GM10248 (cell line): ENCODE data around the gene BRD8.
"Not testable (repeated sequence)": the region's sequence is repeated elsewhere in the genome, so short reads cannot be mapped to it uniquely, and the experiment has no call there.

ENCODE experiments used
- CTCF ChIA-PET: fragments of 300-600 bp; sonication (Branson Sonifier 250); formaldehyde crosslinking; extraction: SDS; loops from one replicate; lab custom pipeline; 2021; ENCODE audit warnings: antibody characterized with exemption; lab: Yijun Ruan, JAX
- POLR2A ChIA-PET: fragments of 350-650 bp; sonication (Branson Sonifier 250); formaldehyde crosslinking; extraction: SDS; loops from one replicate; lab custom pipeline; 2020; ENCODE audit warnings: antibody characterized with exemption; lab: Yijun Ruan, JAX
- DNase-seq: peaks from one replicate; pipeline ENCODE4 v3.0.0; 2012; ENCODE audit errors: extremely low spot score
- CTCF ChIP-seq: IDR thresholded peaks from 2 replicates; pipeline ENCODE4 v1.5.1; 2012; ENCODE audit warnings: mild to moderate bottlenecking, low read depth; ENCODE audit errors: extremely low read depth, missing control alignments, control extremely low read depth

BRD8 gene

GRCh38 chr5:138170299-138170698 is 8.1 kb downstream of the BRD8 start:
- POLR2A ChIA-PET: no interaction called here
- CTCF ChIA-PET: interaction anchor here (1.3 kb wide), 1 partner anchor 241 kb away, joined by 4 read pairs; no protein-coding TSS in a partner anchor
- DNase-seq: no peak
- no peak for TF ChIP-seq CTCF

GRCh38 chr5:138169124-138169523 is 9.3 kb downstream of the BRD8 start:
- ChIA-PET POLR2A (no interaction called here), CTCF (interaction anchor here (1.3 kb wide), 1 partner anchor 242 kb away, joined by 4 read pairs; no protein-coding TSS in a partner anchor)
- no peak for TF ChIP-seq CTCF
- DNase-seq: no peak

GRCh38 chr5:138163721-138164120 is 14.7 kb downstream of the BRD8 start:
- no peak for TF ChIP-seq CTCF
- CTCF ChIA-PET: interaction anchor here (1.1 kb wide), 1 partner anchor 384 kb away, joined by 3 read pairs; no protein-coding TSS in a partner anchor
- POLR2A ChIA-PET: no interaction called here
- no peak for DNase-seq

GRCh38 chr5:138160706-138161105 is 17.7 kb downstream of the BRD8 start:
- no peak for TF ChIP-seq CTCF
- CTCF ChIA-PET: interaction anchor here (0.9 kb wide), 1 partner anchor 9 kb away, joined by 4 read pairs; no protein-coding TSS in a partner anchor
- POLR2A ChIA-PET: no interaction called here
- no peak for DNase-seq

- CTCF ChIA-PET: no interaction called here
- POLR2A ChIA-PET: interaction anchor here (0.9 kb wide), 1 partner anchor 79 kb away, joined by 3 read pairs; no protein-coding TSS in a partner anchor
- no peak for DNase-seq
- no peak for TF ChIP-seq CTCF
Measured at GRCh38 chr5:138159666-138160065, 18.8 kb downstream of the BRD8 start.

GRCh38 chr5:138157626-138158025 is 20.8 kb downstream of the BRD8 start:
- CTCF ChIA-PET: no interaction called here
- no peak for DNase-seq
- POLR2A ChIA-PET: no interaction called here
- no peak for TF ChIP-seq CTCF

GRCh38 chr5:138155977-138156376 is 22.5 kb downstream of the BRD8 start:
- DNase-seq, CTCF ChIA-PET: not testable (repeated sequence)
- POLR2A ChIA-PET: interaction anchor here (0.7 kb wide), 1 partner anchor 361 kb away, joined by 5 read pairs; no protein-coding TSS in a partner anchor
